Measurements from ENCODE around the gene TMEM235.

The TMEM235 gene

GRCh38 chr17:78238823-78239488 is 7.5 kb downstream of the TMEM235 start:
- DNase-seq (ENCODE audit: low read depth) = no peak
- no peak for TF ChIP-seq CTCF (conservative IDR thresholded peaks at IDR 0.05; ENCODE audit: low read length)
- no peak overlapping the region for H3K4me3 ChIP-seq (ENCODE audit: low read length)

GRCh38 chr17:78239489-78239931 is 8.1 kb downstream of the TMEM235 start:
- H3K4me3 ChIP-seq (ENCODE audit: low read length) = no peak overlapping the region
- TF ChIP-seq CTCF (conservative IDR thresholded peaks at IDR 0.05; ENCODE audit: low read length) = no peak
- DNase-seq (ENCODE audit: low read depth) = no peak

- DNase-seq (ENCODE audit: low read depth) = no peak
- H3K4me3 ChIP-seq (ENCODE audit: low read length) = no peak overlapping the region
- TF ChIP-seq CTCF (conservative IDR thresholded peaks at IDR 0.05; ENCODE audit: low read length) = no peak
These were observed 8.7 kb downstream of the TMEM235 start for GRCh38 chr17:78240012-78240655.

- no peak overlapping the region for H3K4me3 ChIP-seq (ENCODE audit: low read length)
- DNase-seq (ENCODE audit: low read depth) = no peak
- no peak for TF ChIP-seq CTCF (conservative IDR thresholded peaks at IDR 0.05; ENCODE audit: low read length)
These were observed 9.4 kb downstream of the TMEM235 start for GRCh38 chr17:78240839-78241238.

GRCh38 chr17:78241277-78242023 is 10.0 kb downstream of the TMEM235 start:
- no peak for TF ChIP-seq CTCF (conservative IDR thresholded peaks at IDR 0.05; ENCODE audit: low read length)
- H3K4me3 ChIP-seq (ENCODE audit: low read length) = no peak overlapping the region
- DNase-seq (ENCODE audit: low read depth) = peak; percentile 54

- no peak for TF ChIP-seq CTCF (conservative IDR thresholded peaks at IDR 0.05; ENCODE audit: low read length)
- no peak for DNase-seq (ENCODE audit: low read depth)
- H3K4me3 ChIP-seq (ENCODE audit: low read length) = no peak overlapping the region
These were observed 10.8 kb downstream of the TMEM235 start for GRCh38 chr17:78242024-78242742.
